ENCODE results near the gene PRSS21. TPM values are rescaled to one million over a fixed set of nuclear protein-coding genes. Genes with fewer than 3 reads are reported as not detected.

PRSS21 gene
- total RNA-seq, 1 donor from 2014 or later, result not detected

- Mint-ChIP-seq H3K27me3 (peaks cover 26% of the 10 kb centered on the region), H3K4me1 (ENCODE audit: low read depth) (peaks cover 4% of the 10 kb centered on the region), H3K36me3 (ENCODE audit: insufficient read depth) (no peaks in the 10 kb centered on the region), H3K27ac (no peak overlapping the region), H3K9me3 (ENCODE audit: low read depth) (no peaks in the 10 kb centered on the region), H3K4me3 (ENCODE audit: low read depth) (no peak overlapping the region)
- DNase-seq (ENCODE audit: low spot score, unreplicated experiment), result no peak
- no peak for TF ChIP-seq CTCF (IDR thresholded peaks at IDR 0.05; ENCODE audit: unreplicated experiment)
Measured at GRCh38 chr16:2860826-2861567, 44.0 kb downstream of the PRSS21 start.

- H3K27me3 Mint-ChIP-seq, result peaks cover 46% of the 10 kb centered on the region
- no peaks in the 10 kb centered on the region for H3K36me3 Mint-ChIP-seq (ENCODE audit: insufficient read depth)
- TF ChIP-seq CTCF (IDR thresholded peaks at IDR 0.05; ENCODE audit: unreplicated experiment), result no peak
- no peak for DNase-seq (ENCODE audit: low spot score, unreplicated experiment)
- H3K4me3 Mint-ChIP-seq (ENCODE audit: low read depth), result no peak overlapping the region
- no peak overlapping the region for H3K27ac Mint-ChIP-seq
- H3K4me1 Mint-ChIP-seq (ENCODE audit: low read depth), result no peaks in the 10 kb centered on the region
- H3K9me3 Mint-ChIP-seq (ENCODE audit: low read depth), result no peaks in the 10 kb centered on the region
Measured at GRCh38 chr16:2865651-2866050, 48.6 kb downstream of the PRSS21 start.

DNA sequence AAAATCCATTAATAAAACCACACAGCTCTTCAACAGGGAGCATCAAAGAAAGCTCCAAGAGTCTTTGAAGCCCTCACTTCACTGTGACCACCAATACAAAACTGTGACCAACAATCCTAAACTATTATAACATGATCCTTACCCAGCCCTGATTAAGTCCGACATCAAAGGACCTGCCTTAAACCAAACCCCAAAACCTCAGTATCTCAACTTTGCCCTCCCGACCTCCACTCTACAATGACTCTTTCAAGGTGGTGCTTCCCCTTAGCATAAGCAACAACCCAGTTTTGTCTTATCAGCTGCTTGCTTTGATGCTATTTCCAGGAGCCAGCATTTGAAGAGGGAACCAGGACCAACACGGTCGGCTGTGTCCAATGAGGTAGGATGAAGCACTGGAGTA lies 49.4 kb downstream of the PRSS21 start:
- H3K27me3 Mint-ChIP-seq, result peaks cover 47% of the 10 kb centered on the region

DNA sequence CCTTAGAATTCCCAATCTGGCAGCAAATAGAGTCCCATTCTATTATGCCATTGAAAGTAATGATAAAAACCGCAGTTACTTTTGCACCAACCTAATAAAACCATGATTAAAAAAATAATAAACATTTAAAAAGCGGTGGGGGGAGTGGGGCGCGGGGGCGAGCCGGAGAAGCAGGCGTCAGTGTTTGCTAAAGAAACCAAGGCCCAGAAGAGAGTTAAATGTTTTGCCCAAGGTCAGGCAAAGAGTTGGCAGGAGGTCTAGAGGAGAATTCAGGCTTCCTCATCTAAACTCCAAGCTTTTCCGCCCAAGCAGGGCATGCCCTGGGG lies 50.6 kb downstream of the PRSS21 start:
- no peaks in the 10 kb centered on the region for H3K4me1 Mint-ChIP-seq (ENCODE audit: low read depth)
- no peaks in the 10 kb centered on the region for H3K36me3 Mint-ChIP-seq (ENCODE audit: insufficient read depth)
- H3K4me3 Mint-ChIP-seq (ENCODE audit: low read depth), result peak overlapping the region; percentile 83
- peaks cover 50% of the 10 kb centered on the region for H3K27me3 Mint-ChIP-seq
- no peak for DNase-seq (ENCODE audit: low spot score, unreplicated experiment)
- peak overlapping the region; percentile 90 for H3K27ac Mint-ChIP-seq
- H3K9me3 Mint-ChIP-seq (ENCODE audit: low read depth), result no peaks in the 10 kb centered on the region
- no peak for TF ChIP-seq CTCF (IDR thresholded peaks at IDR 0.05; ENCODE audit: unreplicated experiment)

More for the DNA sequence above, 49.4 kb downstream of the PRSS21 start:
- Mint-ChIP-seq H3K9me3 (ENCODE audit: low read depth) (no peaks in the 10 kb centered on the region), H3K4me1 (ENCODE audit: low read depth) (no peaks in the 10 kb centered on the region), H3K4me3 (ENCODE audit: low read depth) (peak overlapping the region; percentile 27), H3K27ac (peak overlapping the region; percentile 30), H3K36me3 (ENCODE audit: insufficient read depth) (no peaks in the 10 kb centered on the region)
- DNase-seq (ENCODE audit: low spot score, unreplicated experiment), result no peak
- TF ChIP-seq CTCF (IDR thresholded peaks at IDR 0.05; ENCODE audit: unreplicated experiment), result no peak

DNA sequence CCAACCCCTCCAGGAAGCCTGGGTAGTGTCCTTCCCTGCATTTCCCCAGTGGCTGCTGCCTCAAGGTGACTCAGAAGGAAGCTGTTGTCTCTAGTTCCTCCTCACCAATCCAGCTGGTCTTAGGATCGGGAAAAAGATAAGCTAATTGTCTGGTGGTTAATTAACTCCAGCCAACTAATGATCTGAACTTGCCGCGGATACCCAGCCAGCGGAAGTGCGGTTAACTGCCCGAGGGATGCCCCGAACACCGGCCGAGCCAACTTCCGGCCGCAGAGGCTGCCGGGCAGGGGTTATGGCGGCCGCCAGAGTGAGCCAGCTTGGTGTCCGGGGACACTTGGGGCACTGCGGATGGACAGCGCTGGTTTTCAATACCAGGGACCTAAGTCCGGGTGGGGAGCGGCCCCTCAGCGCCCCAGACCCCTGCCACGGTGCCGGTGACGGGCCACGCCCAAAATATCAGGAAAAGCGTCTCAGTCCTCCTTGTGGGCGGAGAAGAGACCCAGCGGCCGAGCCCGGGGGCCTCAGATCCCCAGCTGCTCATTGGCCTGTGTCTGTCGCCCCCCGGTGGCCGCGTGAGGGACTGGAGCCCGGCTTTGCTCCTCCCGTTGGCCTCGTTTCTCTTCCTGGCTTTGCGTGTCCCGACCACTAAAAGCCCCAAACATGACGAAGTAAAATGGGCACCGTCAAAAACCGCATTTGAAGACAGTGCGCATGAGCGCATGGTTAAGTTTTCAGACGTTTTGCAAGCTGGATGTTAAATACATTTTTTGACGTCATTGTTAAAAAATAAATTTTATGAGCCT lies 51.2 kb downstream of the PRSS21 start:
- H3K27ac Mint-ChIP-seq, result peak overlapping the region; percentile 90
- H3K27me3 Mint-ChIP-seq, result peaks cover 55% of the 10 kb centered on the region
- no peaks in the 10 kb centered on the region for H3K9me3 Mint-ChIP-seq (ENCODE audit: low read depth)
- H3K36me3 Mint-ChIP-seq (ENCODE audit: insufficient read depth), result no peaks in the 10 kb centered on the region
- peak overlapping the region; percentile 83 for H3K4me3 Mint-ChIP-seq (ENCODE audit: low read depth)
- H3K4me1 Mint-ChIP-seq (ENCODE audit: low read depth), result no peaks in the 10 kb centered on the region
- peak; percentile 98 for TF ChIP-seq CTCF (IDR thresholded peaks at IDR 0.05; ENCODE audit: unreplicated experiment)
- DNase-seq (ENCODE audit: low spot score, unreplicated experiment), result peak; percentile 97

Other genes starting within 250 kb of the PRSS21 start
- 21.4 and 24.5 TPM in 2 replicates for gene KCTD5, start 134.7 kb upstream of the PRSS21 start, total RNA-seq
- gene PRSS27, start 97.0 kb upstream of the PRSS21 start, total RNA-seq, result 6.3 and 6.6 TPM in 2 replicates
- 817 and 838 TPM in 2 replicates for gene SRRM2, start 64.6 kb upstream of the PRSS21 start, total RNA-seq
- gene ELOB, start 40.0 kb upstream of the PRSS21 start, total RNA-seq, result 201 and 207 TPM in 2 replicates
- 0.27 and 0.31 TPM in 2 replicates for gene PRSS33, start 29.7 kb upstream of the PRSS21 start, total RNA-seq
- not detected in 2 replicates for gene PRSS41, start 18.8 kb upstream of the PRSS21 start, total RNA-seq
- gene ZG16B, start 13.1 kb downstream of the PRSS21 start, total RNA-seq, result not detected in 2 replicates
- gene PRSS22, start 40.9 kb downstream of the PRSS21 start, total RNA-seq, result 23.3 and 25.9 TPM in 2 replicates
- gene FLYWCH2, start 66.0 kb downstream of the PRSS21 start, total RNA-seq, result 26.3 and 26.9 TPM in 2 replicates
- gene FLYWCH1, start 94.7 kb downstream of the PRSS21 start, total RNA-seq, result 19.5 and 20.7 TPM in 2 replicates
- gene KREMEN2, start 147.0 kb downstream of the PRSS21 start, total RNA-seq, result 0.31 and 0.47 TPM in 2 replicates
- gene PAQR4, start 152.1 kb downstream of the PRSS21 start, total RNA-seq, result 13.0 and 13.1 TPM in 2 replicates
- gene PKMYT1, start 163.2 kb downstream of the PRSS21 start, total RNA-seq, result 33.7 and 36.5 TPM in 2 replicates
- 2.2 and 2.9 TPM in 2 replicates for gene CLDN9, start 195.7 kb downstream of the PRSS21 start, total RNA-seq
- gene CLDN6, start 200.9 kb downstream of the PRSS21 start, total RNA-seq, result 563 and 578 TPM in 2 replicates
- 44.3 and 57.4 TPM in 2 replicates for gene TNFRSF12A, start 203.1 kb downstream of the PRSS21 start, total RNA-seq
- gene HCFC1R1, start 206.7 kb downstream of the PRSS21 start, total RNA-seq, result 22.4 and 25.3 TPM in 2 replicates
- gene THOC6, start 206.8 kb downstream of the PRSS21 start, total RNA-seq, result 44.1 and 47.4 TPM in 2 replicates
- gene BICDL2, start 219.7 kb downstream of the PRSS21 start, total RNA-seq, result 10.4 and 11.7 TPM in 2 replicates
- gene MMP25, start 229.3 kb downstream of the PRSS21 start, total RNA-seq, result 0.13 and 0.19 TPM in 2 replicates
- 2.9 and 4.6 TPM in 2 replicates for gene IL32, start 248.4 kb downstream of the PRSS21 start, total RNA-seq